ENCODE data around the gene GOLGA2. TPM values are rescaled to one million over a fixed set of nuclear protein-coding genes. Genes with fewer than 3 reads are reported as not detected.

GOLGA2 gene
- total RNA-seq, 1 donor from 2014 or later: 64.1 TPM

DNA sequence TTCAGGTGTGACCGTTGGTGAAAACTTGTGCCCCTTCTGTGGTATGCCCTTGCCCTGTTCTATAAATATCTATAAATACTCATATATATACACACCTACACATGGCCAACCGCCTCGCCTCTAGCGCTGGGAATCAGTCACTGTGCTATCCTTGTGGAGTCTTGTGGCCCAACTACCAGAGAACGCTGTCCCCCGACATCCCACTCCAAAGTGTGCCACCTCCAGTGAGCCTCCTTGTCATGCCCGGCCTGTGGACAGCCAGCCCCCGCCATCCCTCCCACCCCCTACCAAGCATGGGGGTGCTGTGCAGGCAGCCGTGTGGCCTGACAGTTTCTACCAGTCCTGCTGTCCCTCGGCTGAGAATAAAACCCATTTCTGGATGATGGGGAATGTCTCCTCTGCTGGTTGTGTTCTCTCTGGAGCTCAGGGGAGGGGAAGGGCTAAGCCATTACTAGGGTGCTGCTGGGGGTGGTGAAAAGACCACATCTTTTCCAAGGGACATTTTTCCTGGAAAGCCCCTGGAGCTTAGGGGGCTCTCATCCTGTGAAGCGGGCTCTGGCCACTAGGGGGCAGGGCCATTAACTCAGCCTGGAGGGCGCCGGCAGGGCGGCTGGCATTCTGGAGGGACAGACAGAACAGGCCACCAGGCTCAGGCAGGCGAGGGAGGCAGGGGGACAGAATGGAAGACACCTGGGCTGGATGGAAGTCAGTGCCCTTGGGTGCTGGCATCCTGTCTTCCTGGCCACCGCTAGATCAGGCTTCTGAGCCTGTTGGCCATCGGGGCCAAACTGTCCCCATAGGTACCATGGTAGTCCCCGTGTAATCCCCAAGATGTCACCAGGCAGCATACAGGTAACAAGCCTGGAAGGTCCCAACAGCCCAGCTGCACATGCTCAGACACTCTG lies 20.7 kb downstream of the GOLGA2 start:
- H3K27ac Mint-ChIP-seq (ENCODE audit: unreplicated experiment): no peak overlapping the region

DNA sequence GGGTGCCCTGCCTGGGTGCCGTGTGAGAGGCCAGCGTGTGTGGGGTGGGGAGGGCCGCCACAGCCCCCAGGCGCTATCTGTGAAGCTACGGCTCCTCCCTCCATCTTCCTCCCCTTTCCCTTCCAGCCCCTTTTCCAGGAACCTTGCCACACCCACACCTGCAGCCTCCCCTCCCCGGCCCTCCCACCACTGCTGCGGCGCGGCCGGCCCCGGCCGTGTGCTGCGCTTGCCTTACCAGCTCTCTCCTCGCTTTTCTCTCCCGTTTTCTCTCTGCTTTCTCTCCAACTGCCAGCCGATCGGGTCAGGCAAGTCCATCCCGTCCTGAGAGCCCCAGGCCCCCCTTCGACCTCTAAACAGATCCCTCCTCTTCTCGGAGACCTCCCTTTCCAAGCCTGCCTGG lies 21.4 kb downstream of the GOLGA2 start:
- Mint-ChIP-seq H3K4me3 (peak overlapping the region; percentile 41), H3K27ac (ENCODE audit: unreplicated experiment) (peak overlapping the region; percentile 57), H3K4me1 (peaks cover 28% of the 10 kb centered on the region), H3K36me3 (ENCODE audit: low read depth) (peaks cover 3% of the 10 kb centered on the region), H3K9me3 (no peaks in the 10 kb centered on the region), H3K27me3 (ENCODE audit: low read depth) (peaks cover 5% of the 10 kb centered on the region)
- no peak for DNase-seq (ENCODE audit: low read depth, low spot score)
- TF ChIP-seq, protein P1, sequence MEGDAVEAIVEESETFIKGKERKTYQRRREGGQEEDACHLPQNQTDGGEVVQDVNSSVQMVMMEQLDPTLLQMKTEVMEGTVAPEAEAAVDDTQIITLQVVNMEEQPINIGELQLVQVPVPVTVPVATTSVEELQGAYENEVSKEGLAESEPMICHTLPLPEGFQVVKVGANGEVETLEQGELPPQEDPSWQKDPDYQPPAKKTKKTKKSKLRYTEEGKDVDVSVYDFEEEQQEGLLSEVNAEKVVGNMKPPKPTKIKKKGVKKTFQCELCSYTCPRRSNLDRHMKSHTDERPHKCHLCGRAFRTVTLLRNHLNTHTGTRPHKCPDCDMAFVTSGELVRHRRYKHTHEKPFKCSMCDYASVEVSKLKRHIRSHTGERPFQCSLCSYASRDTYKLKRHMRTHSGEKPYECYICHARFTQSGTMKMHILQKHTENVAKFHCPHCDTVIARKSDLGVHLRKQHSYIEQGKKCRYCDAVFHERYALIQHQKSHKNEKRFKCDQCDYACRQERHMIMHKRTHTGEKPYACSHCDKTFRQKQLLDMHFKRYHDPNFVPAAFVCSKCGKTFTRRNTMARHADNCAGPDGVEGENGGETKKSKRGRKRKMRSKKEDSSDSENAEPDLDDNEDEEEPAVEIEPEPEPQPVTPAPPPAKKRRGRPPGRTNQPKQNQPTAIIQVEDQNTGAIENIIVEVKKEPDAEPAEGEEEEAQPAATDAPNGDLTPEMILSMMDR (conservative IDR thresholded peaks at IDR 0.05): no peak

More for the DNA sequence above, 20.7 kb downstream of the GOLGA2 start:
- H3K27me3 Mint-ChIP-seq (ENCODE audit: low read depth): peaks cover 5% of the 10 kb centered on the region
- peak; percentile 82 for DNase-seq (ENCODE audit: low read depth, low spot score)
- H3K4me3 Mint-ChIP-seq: peak overlapping the region; percentile 83
- H3K4me1 Mint-ChIP-seq: peaks cover 21% of the 10 kb centered on the region
- no peaks in the 10 kb centered on the region for H3K9me3 Mint-ChIP-seq
- TF ChIP-seq, protein P1 (conservative IDR thresholded peaks at IDR 0.05): peak; percentile 85
- H3K36me3 Mint-ChIP-seq (ENCODE audit: low read depth): peaks cover 3% of the 10 kb centered on the region

DNA sequence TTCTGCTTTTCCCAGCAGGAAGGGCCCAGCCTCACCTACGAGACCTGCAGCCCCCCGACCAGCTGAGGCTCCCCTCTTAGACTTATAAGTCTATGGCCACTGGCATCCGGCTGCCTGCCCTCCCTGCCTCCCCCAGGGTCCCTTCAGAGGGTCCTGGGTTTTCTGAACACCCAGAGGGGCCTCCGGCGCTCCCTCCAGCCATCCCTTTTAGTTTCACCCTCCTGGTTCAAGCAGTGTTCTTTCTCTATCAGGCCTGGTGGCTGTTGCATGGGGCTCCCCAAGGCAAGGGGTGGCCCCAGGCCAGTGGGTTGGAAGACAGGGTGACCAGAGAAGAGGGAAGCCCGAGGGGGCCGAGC lies 21.8 kb downstream of the GOLGA2 start:
- no peak overlapping the region for H3K27ac Mint-ChIP-seq (ENCODE audit: unreplicated experiment)
- TF ChIP-seq, protein P1 (conservative IDR thresholded peaks at IDR 0.05): no peak
- no peaks in the 10 kb centered on the region for H3K9me3 Mint-ChIP-seq
- DNase-seq (ENCODE audit: low read depth, low spot score): no peak
- peaks cover 3% of the 10 kb centered on the region for H3K36me3 Mint-ChIP-seq (ENCODE audit: low read depth)
- peak overlapping the region; percentile 19 for H3K4me3 Mint-ChIP-seq
- peaks cover 5% of the 10 kb centered on the region for H3K27me3 Mint-ChIP-seq (ENCODE audit: low read depth)
- peaks cover 28% of the 10 kb centered on the region for H3K4me1 Mint-ChIP-seq

- DNase-seq (ENCODE audit: low read depth, low spot score): no peak
- H3K4me3 Mint-ChIP-seq: peak overlapping the region; percentile 19
Measured at GRCh38 chr9:128253140-128253990, 22.4 kb downstream of the GOLGA2 start.

More at GRCh38 chr9:128253140-128253990, 22.4 kb downstream of the GOLGA2 start:
- H3K4me1 Mint-ChIP-seq: peaks cover 28% of the 10 kb centered on the region
- no peak overlapping the region for H3K27ac Mint-ChIP-seq (ENCODE audit: unreplicated experiment)
- H3K36me3 Mint-ChIP-seq (ENCODE audit: low read depth): peaks cover 5% of the 10 kb centered on the region
- TF ChIP-seq, protein P1 (conservative IDR thresholded peaks at IDR 0.05): no peak
- peaks cover 5% of the 10 kb centered on the region for H3K27me3 Mint-ChIP-seq (ENCODE audit: low read depth)
- H3K9me3 Mint-ChIP-seq: no peaks in the 10 kb centered on the region
